NT2/D1 (cell line): Measurements from ENCODE around the gene SEMA3A.

Experiments
- SUZ12 ChIP-seq: IDR thresholded peaks from 2 replicates; pipeline ENCODE4 v1.6.1; 2011; ENCODE audit not compliant: insufficient read length, insufficient read depth; ENCODE audit errors: extremely low read depth
- YY1 ChIP-seq: IDR thresholded peaks from 2 replicates; pipeline ENCODE4 v1.6.1; 2011; ENCODE audit not compliant: insufficient read length, insufficient read depth

- TF ChIP-seq YY1 (no peak), SUZ12 (no peak)
Observed at GRCh38 chr7:84190016-84190705, 4.4 kb downstream of the SEMA3A start.
